GM18507 (cell line): ENCODE measurements around the gene ATP6V1B1.

Experiments
- DNase-seq: peaks from one replicate; pipeline ENCODE4 v3.0.0; 2011; ENCODE audit warnings: low read depth; ENCODE audit not compliant: insufficient read length; ENCODE audit errors: extremely low spot score
- FAIRE-seq: peaks from 2 replicates; lab custom pipeline; 2011; peaks lifted over from hg19 to GRCh38; lab: Jason Lieb, UNC

The ATP6V1B1 gene

DNA sequence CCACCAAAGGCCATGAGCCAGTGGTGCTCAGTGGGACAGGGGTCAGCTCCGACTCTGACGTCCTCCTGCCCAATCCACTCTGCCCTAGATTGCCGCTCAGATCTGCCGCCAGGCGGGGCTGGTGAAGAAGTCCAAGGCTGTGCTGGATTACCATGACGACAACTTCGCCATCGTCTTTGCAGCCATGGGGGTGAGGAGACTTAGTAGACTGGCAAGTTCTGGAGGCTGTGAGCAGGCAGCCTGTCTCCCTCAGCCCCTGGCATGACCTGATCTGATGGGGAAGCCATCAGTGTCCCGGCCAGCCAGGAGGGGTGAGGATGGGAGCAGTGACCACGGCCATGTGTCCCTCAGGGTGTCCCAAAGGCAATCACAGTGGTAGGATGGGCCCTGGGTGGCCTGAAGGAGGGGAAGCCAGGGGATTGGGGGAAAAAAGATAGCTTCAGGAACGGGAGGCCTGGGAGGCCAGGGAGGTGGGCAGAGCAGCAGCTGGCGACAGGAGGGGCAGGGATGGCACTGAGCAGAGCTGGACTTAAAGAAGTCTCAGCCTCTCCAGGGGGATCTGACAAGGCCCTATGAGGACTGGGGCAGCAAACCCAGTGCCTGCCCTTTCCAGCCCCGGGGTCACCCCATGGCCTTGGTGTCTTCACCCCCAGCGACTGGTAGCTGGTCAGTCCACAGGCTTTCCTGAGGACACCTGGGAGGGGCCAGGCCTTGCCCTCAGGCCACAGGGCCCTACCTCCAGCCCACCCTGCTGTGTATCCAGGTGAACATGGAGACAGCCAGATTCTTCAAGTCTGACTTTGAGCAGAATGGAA, 25.3 kb downstream of the ATP6V1B1 start:
- no peak for DNase-seq
- no peak for FAIRE-seq

- FAIRE-seq (no peak), DNase-seq (no peak)
These were observed 25.9 kb downstream of the ATP6V1B1 start for GRCh38 chr2:70961648-70961994.

GRCh38 chr2:70962211-70962884, 26.6 kb downstream of the ATP6V1B1 start:
- no peak for DNase-seq
- no peak for FAIRE-seq

- DNase-seq = no peak
- FAIRE-seq = no peak
These were observed 27.5 kb downstream of the ATP6V1B1 start for GRCh38 chr2:70962885-70963878.

DNA sequence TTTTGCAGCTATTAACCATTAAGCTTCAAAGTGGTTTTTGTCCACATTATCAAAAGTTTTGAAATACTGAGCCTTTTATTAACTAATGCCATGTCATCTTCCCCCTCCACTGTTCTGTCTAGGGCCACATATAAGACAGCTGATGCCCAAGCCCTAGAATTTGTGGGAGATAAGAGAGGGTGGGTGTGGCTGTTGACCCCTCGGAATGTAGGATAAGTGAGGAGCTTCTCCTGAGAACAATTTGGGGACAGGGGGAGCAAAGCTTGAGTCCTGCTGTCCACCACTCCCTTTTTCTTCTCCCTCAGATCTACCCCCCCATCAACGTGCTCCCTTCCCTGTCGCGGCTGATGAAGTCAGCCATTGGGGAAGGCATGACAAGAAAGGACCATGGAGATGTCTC, 28.4 kb downstream of the ATP6V1B1 start:
- FAIRE-seq (no peak), DNase-seq (no peak)

DNA sequence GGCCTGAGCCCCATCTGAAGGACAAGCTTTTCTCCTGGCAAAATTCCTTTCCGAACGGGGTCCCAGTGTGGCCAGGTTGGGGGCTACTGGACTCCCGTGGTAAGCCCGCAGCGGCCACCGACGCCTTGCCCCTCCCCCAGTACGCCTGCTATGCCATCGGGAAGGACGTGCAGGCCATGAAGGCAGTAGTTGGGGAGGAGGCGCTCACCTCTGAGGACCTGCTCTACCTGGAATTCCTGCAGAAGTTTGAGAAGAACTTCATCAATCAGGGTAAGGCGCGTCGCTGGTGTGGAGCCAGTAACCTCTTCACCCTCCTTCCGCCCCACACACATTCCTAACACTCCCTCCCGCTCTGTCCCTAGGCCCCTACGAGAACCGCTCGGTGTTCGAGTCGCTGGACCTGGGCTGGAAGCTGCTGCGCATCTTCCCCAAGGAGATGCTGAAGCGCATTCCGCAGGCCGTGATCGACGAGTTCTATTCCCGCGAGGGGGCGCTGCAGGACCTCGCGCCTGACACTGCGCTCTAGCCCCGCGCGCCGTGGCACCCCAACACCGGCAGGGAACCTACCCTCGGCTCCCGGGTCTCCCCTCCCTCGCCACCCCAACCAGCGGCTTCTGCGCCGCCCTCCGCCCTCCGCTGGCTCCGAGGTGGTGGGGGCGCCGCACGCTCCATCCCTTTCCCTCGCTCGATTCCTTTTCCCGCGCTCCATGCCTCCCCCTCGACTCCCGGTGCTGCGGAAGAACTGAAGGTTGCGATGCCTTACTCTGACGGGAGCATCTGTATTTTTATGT, 29.1 kb downstream of the ATP6V1B1 start:
- peak; percentile 50 for DNase-seq

GRCh38 chr2:70965506-70965905, 29.8 kb downstream of the ATP6V1B1 start:
- DNase-seq = no peak
- FAIRE-seq = no peak

More for the DNA sequence above, 29.1 kb downstream of the ATP6V1B1 start:
- peak; percentile 89 for FAIRE-seq

DNA sequence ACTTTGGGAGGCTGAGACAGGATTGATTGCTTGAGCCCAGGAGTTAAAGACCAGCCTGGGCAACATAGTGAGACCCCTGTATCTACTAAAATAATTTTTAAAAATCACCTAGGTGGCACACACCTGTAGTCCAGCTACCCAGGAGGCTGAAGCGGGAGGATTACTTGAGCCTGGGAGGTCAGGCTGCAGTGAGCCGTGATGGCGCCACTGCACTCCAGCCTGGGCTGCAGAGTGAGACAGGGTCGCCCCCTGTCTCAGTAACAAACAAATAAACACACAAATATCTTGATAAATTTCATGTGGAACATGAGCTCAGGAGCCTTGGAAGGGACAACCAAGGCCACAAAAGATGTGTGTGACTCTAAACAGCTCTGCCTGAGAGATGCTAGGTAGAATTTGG, 31.0 kb downstream of the ATP6V1B1 start:
- DNase-seq (no peak), FAIRE-seq (no peak)

DNA sequence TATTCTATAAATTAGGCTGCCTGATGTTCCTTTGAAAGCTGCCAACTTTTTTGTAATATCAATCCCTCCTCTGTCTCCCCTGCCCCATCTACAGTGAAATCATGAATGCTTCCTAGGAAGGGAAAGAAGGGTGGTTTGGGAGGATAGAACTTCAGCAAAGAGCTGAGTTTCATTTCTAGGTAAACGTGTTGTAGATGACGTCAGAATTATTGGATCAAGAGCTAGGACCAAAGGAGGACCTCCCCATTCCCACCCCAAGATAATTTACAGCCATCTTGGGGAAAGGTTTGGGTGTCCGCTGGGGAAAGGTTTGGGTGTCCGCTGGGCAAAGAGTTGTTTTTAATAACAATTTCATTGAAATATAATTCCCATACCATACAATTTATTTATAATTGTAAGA, 31.5 kb downstream of the ATP6V1B1 start:
- FAIRE-seq = no peak
- DNase-seq = no peak

GRCh38 chr2:70974592-70974991, 38.9 kb downstream of the ATP6V1B1 start:
- no peak for DNase-seq
- no peak for FAIRE-seq

DNA sequence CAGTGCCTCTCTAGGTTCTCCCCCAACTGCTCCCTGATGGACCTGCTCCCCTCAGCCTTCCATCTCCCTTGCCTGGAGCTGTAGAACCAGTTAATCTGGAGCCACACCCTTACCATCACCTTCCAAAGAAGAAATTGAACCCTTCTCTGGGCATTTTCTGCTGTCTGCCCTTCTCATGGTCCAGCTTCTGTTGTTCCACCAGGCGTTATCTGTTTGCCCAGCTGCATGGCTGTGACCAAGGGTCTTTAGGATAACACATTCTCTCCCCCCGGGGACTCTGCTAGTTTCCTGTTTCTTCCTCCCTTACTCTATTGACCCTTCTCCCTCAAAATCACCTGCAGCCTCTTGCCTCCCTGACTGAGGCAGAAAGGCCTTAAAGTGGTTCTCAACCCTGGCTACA, 39.5 kb downstream of the ATP6V1B1 start:
- FAIRE-seq (no peak), DNase-seq (no peak)

DNA sequence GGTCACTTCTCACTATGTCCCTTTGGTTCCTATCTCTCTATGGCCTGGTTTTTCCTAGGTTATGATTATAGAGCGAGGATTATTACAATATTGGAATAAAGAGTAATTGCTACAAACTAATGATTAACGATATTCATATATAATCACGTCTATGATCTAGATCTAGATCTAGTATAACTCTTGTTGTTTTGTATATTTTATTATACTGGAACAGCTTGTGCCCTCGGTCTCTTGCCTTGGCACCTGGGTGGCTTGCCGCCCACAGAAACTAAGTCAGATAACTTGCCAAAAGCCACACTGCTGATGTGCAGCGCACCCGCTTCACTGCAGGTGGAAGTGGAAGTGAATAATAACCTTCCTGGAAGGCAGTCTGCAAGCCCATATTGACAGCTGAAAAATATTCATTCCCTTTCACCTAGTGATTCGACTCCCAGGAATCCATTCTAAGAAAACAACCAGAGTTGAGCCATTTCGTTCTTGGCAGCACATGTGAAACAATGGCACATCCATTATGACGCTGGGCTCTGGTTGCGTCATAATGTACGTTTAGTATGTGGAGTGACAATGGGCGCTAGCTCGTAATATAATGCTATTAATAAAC, 42.0 kb downstream of the ATP6V1B1 start:
- FAIRE-seq (no peak), DNase-seq (no peak)

GRCh38 chr2:70978341-70979179, 42.9 kb downstream of the ATP6V1B1 start, which contains the start of gene ANKRD53:
Gene ANKRD53, plus strand, starts transcription at chr2:70978630. Its CDS starts 16 bp downstream, at chr2:70978646.
- FAIRE-seq (no peak), DNase-seq (no peak)

- DNase-seq (no peak), FAIRE-seq (no peak)
These were observed 43.4 kb downstream of the ATP6V1B1 start for GRCh38 chr2:70979180-70979488.

DNA sequence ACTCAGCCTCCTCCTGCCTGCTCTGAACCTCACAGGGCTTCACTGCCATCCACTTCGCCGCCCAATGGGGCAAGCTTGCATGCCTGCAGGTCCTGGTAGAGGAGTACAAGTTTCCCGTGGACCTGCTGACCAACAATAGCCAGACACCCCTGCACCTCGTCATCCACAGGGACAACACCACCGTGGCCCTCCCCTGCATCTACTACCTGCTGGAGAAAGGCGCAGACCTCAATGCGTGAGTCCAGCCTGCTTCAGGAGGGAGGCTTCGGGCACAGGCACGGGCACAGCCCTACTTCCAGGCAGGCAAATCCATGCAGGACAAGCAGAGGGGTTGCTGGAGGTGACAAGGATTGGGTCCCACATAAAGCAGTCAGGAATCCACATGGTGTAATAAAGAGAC, 43.9 kb downstream of the ATP6V1B1 start:
- DNase-seq (no peak), FAIRE-seq (no peak)

- DNase-seq (no peak), FAIRE-seq (no peak)
These were observed 45.7 kb downstream of the ATP6V1B1 start for GRCh38 chr2:70981421-70981820.

DNA sequence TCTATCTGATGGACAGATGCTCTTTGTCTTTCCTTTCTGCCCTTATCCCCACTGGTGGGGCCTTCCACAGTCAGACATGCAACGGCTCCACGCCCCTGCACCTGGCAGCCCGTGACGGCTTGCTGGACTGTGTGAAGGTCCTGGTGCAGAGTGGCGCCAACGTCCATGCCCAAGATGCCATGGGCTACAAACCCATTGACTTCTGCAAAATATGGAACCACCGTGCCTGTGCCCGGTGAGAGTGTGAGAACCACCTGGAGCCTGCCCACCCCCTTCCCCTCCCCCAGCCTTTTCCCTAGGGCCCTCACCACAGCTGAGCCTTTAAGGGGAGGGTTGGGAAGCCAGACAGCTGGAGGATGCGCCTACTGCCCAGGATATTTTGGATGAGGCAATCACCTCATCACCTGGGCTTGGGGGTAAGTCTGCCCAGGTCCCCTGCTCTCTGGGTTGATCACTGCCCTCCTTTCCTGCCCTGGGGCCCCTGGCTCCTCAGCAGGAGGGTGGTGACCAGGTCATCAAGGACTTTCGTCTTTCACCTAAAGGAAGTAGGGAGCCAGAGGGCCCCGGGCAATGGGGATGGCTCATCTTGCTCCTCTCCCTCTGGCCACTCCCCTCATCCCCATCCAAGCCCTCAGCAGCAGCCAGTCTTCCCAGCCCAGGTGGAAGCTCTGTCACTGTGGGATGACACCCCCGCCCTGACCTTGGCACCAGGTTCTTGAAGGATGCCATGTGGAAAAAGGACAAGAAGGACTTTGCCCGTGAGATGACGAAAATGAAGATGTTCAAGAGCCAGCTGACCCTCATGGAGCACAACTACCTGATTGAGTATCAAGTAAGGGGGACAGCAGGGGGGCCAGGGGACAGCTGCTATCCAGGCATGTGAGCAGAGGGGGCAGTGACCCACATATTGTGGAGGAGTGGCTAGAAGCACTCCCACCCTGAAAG, 46.4 kb downstream of the ATP6V1B1 start:
- DNase-seq (no peak), FAIRE-seq (no peak)
